ENCODE measurements around the gene MFNG.

GRCh38 chr22:37488337-37489135 lies 2.4 kb upstream of the MFNG start:
- TF ChIP-seq ZNF843 (tag by site-specific recombination; IDR thresholded peaks at IDR 0.05) (no peak), CTCF (tag by site-specific recombination; IDR thresholded peaks at IDR 0.05) (no peak), ZNF600 (tag by site-specific recombination; IDR thresholded peaks at IDR 0.05) (no peak), ZNF704 (tag by site-specific recombination; IDR thresholded peaks at IDR 0.05) (no peak), REST (tag by site-specific recombination; IDR thresholded peaks at IDR 0.05) (no peak), YY1 (tag by site-specific recombination; IDR thresholded peaks at IDR 0.05) (no peak), ZNF670 (tag by site-specific recombination; IDR thresholded peaks at IDR 0.05; ENCODE audit: low read depth) (no peak), ZNF530 (tag by site-specific recombination; IDR thresholded peaks at IDR 0.05; ENCODE audit: low read depth) (no peak), ZNF785 (tag by site-specific recombination; IDR thresholded peaks at IDR 0.05) (no peak)
